Suprapubic skin (tissue), 4 donors: ENCODE results near the gene AHNAK. TPM values are rescaled to one million over a fixed set of nuclear protein-coding genes. Genes with fewer than 3 reads are reported as not detected.

ENCODE experiments used
- DNase-seq, 2 donors: peaks; one replicate each; pipeline ENCODE4 v3.0.0-alpha.2; 2019; ENCODE audit warnings: low spot score in 2 of 2
- H3K27ac ChIP-seq: fragments of 200-600 bp; sonication (generic); one replicate; pipeline ENCODE4 v1.5.1; 2019
- H3K27me3 ChIP-seq: fragments of 200-600 bp; sonication (generic); one replicate; pipeline ENCODE4 v1.5.1; 2019
- H3K36me3 ChIP-seq: fragments of 200-600 bp; sonication (generic); one replicate; pipeline ENCODE4 v1.5.1; 2019
- H3K4me1 ChIP-seq: fragments of 200-600 bp; sonication (generic); one replicate; pipeline ENCODE4 v1.5.1; 2019
- H3K4me3 ChIP-seq: fragments of 200-600 bp; sonication (generic); one replicate; pipeline ENCODE4 v1.5.1; 2019; ENCODE audit warnings: mild to moderate bottlenecking
- H3K9me3 ChIP-seq: fragments of 200-600 bp; sonication (generic); one replicate; pipeline ENCODE4 v1.5.1; 2019
- CTCF ChIP-seq, 2 donors: fragments of 200-600 bp in 1 of 2; fragments of 450-650 bp in 1 of 2; sonication (generic) in 1 of 2; IDR thresholded peaks; one replicate each; pipeline ENCODE4 v1.5.1; 2016 to 2019; ENCODE audit warnings: antibody characterized with exemption in 2 of 2, mild to moderate bottlenecking in 1 of 2, moderate library complexity in 1 of 2
- EP300 ChIP-seq: sonication (generic); formaldehyde crosslinking; IDR thresholded peaks from one replicate; pipeline ENCODE4 v1.6.1; 2017; ENCODE audit warnings: antibody characterized with exemption
- POLR2A ChIP-seq, 2 donors: fragments of 450-650 bp; IDR thresholded peaks; one replicate each; pipeline ENCODE4 v1.6.1; 2017; ENCODE audit warnings: antibody characterized with exemption in 2 of 2, mild to moderate bottlenecking in 2 of 2, moderate library complexity in 2 of 2
- POLR2AphosphoS5 ChIP-seq, 3 donors: sonication (generic); formaldehyde crosslinking; IDR thresholded peaks; one replicate each; pipeline ENCODE4 v1.6.1; 2017; ENCODE audit warnings: antibody characterized with exemption in 3 of 3
- WGBS: methylation state at CpG from one replicate; pipeline ENCODE4 v1.1.5; 2018; 5-methylcytosine and 5-hydroxymethylcytosine counted together
- total RNA-seq, 4 donors: library from RNA; depleted of rRNA; stranded (reverse); fragments of >200 nt; gene quantifications; one replicate each; pipeline ENCODE4 v1.1.0, GENCODE V29; 2016

Gene AHNAK
- total RNA-seq, 4 donors from 2014 or later: 1,174 to 1,475 (median 1,322) TPM

- TF ChIP-seq EP300 (no peak), CTCF (IDR thresholded peaks at IDR 0.05) (no peak), POLR2A (IDR thresholded peaks at IDR 0.05) (no peak), POLR2AphosphoS5 (IDR thresholded peaks at IDR 0.05) (no peak)
- peaks cover 36% of the 10 kb centered on the region for H3K4me1 ChIP-seq
Observed at GRCh38 chr11:62411524-62411923, 135.1 kb downstream of the AHNAK start.

GRCh38 chr11:62410972-62411371 lies 135.6 kb downstream of the AHNAK start:
- Histone ChIP-seq H3K4me1 (peaks cover 36% of the 10 kb centered on the region), H3K27ac (peak overlapping the region; percentile 32), H3K9me3 (no peaks in the 10 kb centered on the region), H3K27me3 (no peaks in the 10 kb centered on the region), H3K36me3 (no peaks in the 10 kb centered on the region), H3K4me3 (no peak overlapping the region)
- no peak for TF ChIP-seq POLR2AphosphoS5 (IDR thresholded peaks at IDR 0.05)
- 69% methylated on average over 2 of the region's 8 CpGs for WGBS
- DNase-seq: no peak

More at GRCh38 chr11:62411524-62411923, 135.1 kb downstream of the AHNAK start:
- Histone ChIP-seq H3K9me3 (no peaks in the 10 kb centered on the region), H3K36me3 (no peaks in the 10 kb centered on the region), H3K4me3 (no peak overlapping the region), H3K27ac (peak overlapping the region; percentile 32), H3K27me3 (no peaks in the 10 kb centered on the region)
- DNase-seq: no peak
- 67% methylated on average over 5 of the region's 5 CpGs for WGBS

GRCh38 chr11:62409831-62410230 lies 136.8 kb downstream of the AHNAK start:
- no peaks in the 10 kb centered on the region for H3K36me3 ChIP-seq
- 87% methylated on average over 8 of the region's 8 CpGs for WGBS
- DNase-seq: no peak
- H3K27ac ChIP-seq: no peak overlapping the region
- TF ChIP-seq POLR2AphosphoS5 (IDR thresholded peaks at IDR 0.05) (no peak), POLR2A (IDR thresholded peaks at IDR 0.05) (no peak), CTCF (IDR thresholded peaks at IDR 0.05) (no peak), EP300 (no peak)
- H3K27me3 ChIP-seq: no peaks in the 10 kb centered on the region
- H3K9me3 ChIP-seq: no peaks in the 10 kb centered on the region
- no peak overlapping the region for H3K4me3 ChIP-seq
- H3K4me1 ChIP-seq: peaks cover 36% of the 10 kb centered on the region

- Histone ChIP-seq H3K36me3 (no peaks in the 10 kb centered on the region), H3K9me3 (no peaks in the 10 kb centered on the region), H3K27ac (no peak overlapping the region), H3K27me3 (no peaks in the 10 kb centered on the region), H3K4me3 (no peak overlapping the region), H3K4me1 (peaks cover 39% of the 10 kb centered on the region)
- no peak for TF ChIP-seq POLR2A (IDR thresholded peaks at IDR 0.05)
- no peak for DNase-seq
- WGBS: 70% methylated on average over 4 of the region's 4 CpGs
Observed at GRCh38 chr11:62406034-62406433, 140.6 kb downstream of the AHNAK start.

- H3K4me3 ChIP-seq: no peak overlapping the region
- H3K4me1 ChIP-seq: peaks cover 42% of the 10 kb centered on the region
- H3K36me3 ChIP-seq: no peaks in the 10 kb centered on the region
- H3K27ac ChIP-seq: no peak overlapping the region
- 88% methylated on average over 5 of the region's 5 CpGs for WGBS
- TF ChIP-seq CTCF (IDR thresholded peaks at IDR 0.05) (no peak), POLR2AphosphoS5 (IDR thresholded peaks at IDR 0.05) (no peak), POLR2A (IDR thresholded peaks at IDR 0.05) (no peak), EP300 (no peak)
- H3K9me3 ChIP-seq: no peaks in the 10 kb centered on the region
- DNase-seq: no peak
- no peaks in the 10 kb centered on the region for H3K27me3 ChIP-seq
Observed at GRCh38 chr11:62404901-62405300, 141.7 kb downstream of the AHNAK start.

GRCh38 chr11:62404435-62404834 lies 142.2 kb downstream of the AHNAK start:
- no peak for DNase-seq
- H3K27me3 ChIP-seq: no peaks in the 10 kb centered on the region
- no peaks in the 10 kb centered on the region for H3K9me3 ChIP-seq
- peaks cover 44% of the 10 kb centered on the region for H3K4me1 ChIP-seq
- WGBS: 94% methylated on average over 6 of the region's 6 CpGs
- TF ChIP-seq POLR2AphosphoS5 (IDR thresholded peaks at IDR 0.05) (no peak), CTCF (IDR thresholded peaks at IDR 0.05) (no peak), EP300 (no peak)
- no peak overlapping the region for H3K4me3 ChIP-seq
- no peaks in the 10 kb centered on the region for H3K36me3 ChIP-seq
- no peak overlapping the region for H3K27ac ChIP-seq
